Activated CD4-positive, alpha-beta T cell treated with anti-CD3 and anti-CD28 coated beads, Interleukin-2, amount 10 ng/mL, durations not matched to agents 24 days and 14 days (primary cell): Measurements from ENCODE around the gene PSMD12. TPM values are rescaled to one million over a fixed set of nuclear protein-coding genes. Genes with fewer than 3 reads are reported as not detected.
"Not testable (repeated sequence)": the region's sequence is repeated elsewhere in the genome, so short reads cannot be mapped to it uniquely, and the experiment has no call there.

ENCODE experiments used
- DNase-seq: peaks from one replicate; pipeline ENCODE4 v3.0.0; 2022
- H3K27ac Mint-ChIP-seq: one replicate; pipeline ENCODE4 v1.8.0; 2022; ENCODE audit warnings: mild to moderate bottlenecking, mixed read lengths
- H3K27me3 Mint-ChIP-seq: one replicate; pipeline ENCODE4 v1.8.0; 2022; ENCODE audit warnings: mixed read lengths
- H3K36me3 Mint-ChIP-seq: one replicate; pipeline ENCODE4 v1.8.0; 2022; ENCODE audit warnings: low read depth, mild to moderate bottlenecking, mixed read lengths
- H3K4me1 Mint-ChIP-seq: one replicate; pipeline ENCODE4 v1.8.0; 2021; ENCODE audit warnings: mixed read lengths
- H3K4me3 Mint-ChIP-seq: one replicate; pipeline ENCODE4 v1.8.0; 2022; ENCODE audit warnings: mild to moderate bottlenecking, moderate library complexity, mixed read lengths
- H3K9me3 Mint-ChIP-seq: one replicate; pipeline ENCODE4 v1.8.0; 2021; ENCODE audit warnings: mixed read lengths
- intact Hi-C: fragments of 100-400 bp; cut with micrococcal nuclease; formaldehyde crosslinking; loops from one replicate; pipeline ENCODE4 v1.15.1; 2023
- total RNA-seq: library from RNA; stranded (reverse); gene quantifications from 2 replicates; pipeline ENCODE4 v1.2.3, GENCODE V29; 2022

Gene PSMD12
- total RNA-seq: 92.3 and 93.6 TPM in 2 replicates

DNA sequence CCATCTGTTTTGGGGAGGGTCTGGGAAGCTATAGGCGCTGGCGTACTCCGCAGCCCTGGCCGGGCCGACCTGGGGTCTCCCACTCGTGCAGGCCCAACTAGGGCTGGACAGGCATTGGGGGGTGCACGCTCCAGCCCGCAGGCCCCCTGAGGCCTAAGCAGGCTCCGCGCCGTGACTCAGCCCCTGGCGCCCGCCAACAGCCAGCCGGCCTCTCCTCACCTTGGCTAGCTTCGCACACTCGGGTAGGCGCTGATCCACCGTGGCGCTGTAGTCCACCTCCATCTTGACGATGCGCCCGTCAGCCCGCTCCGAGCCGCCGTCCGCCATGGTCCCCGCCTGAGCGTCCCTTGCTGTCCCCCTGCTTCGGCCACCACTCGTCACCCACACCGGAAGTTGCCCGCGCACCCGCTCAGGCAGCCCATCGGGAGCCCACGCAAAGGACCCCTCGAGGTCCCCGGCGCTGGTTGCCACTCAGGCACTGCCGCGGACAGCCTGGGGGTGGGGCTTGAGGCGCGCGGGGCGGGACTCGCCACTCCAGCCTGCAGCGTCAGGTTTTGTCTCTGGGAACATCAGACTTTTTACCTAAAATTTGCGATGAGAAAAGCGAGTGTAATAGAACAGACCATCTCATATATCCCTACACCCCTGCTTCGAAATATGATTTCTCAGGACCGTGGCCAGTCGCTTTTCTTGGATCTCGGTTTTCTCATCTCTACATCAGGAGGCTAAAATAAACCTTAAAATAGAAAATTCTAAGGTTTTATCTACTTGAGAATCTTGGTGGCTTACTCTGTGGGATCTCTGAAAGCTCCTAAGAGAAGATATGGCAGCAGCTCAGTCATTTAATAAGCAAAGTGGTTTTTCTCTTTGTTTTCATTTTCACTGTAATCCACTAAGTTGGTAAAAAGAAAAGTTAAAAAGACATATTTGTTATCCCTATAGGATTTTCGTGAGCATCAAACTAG is at the start of gene PSMD12:
TSS of gene PSMD12 (minus strand) at position 385 of the 965 bp plus-strand sequence. CDS start at position 327, 58 bp downstream.
- DNase-seq: peak; percentile 98
- intact Hi-C loops: loop anchor here (1.0 to 5.0 kb wide), 4 partner anchors 8 to 461 kb away; partner anchors contain the start of genes BPTF, NOL11 and PITPNC1
- Mint-ChIP-seq H3K4me1 (peaks cover 41% of the 10 kb centered on the region), H3K27me3 (no peaks in the 10 kb centered on the region), H3K27ac (peak within 1 kb of the TSS; percentile 93), H3K36me3 (peaks cover 28% of the 10 kb centered on the region), H3K9me3 (no peaks in the 10 kb centered on the region), H3K4me3 (peak within 1 kb of the TSS; percentile 97)

DNA sequence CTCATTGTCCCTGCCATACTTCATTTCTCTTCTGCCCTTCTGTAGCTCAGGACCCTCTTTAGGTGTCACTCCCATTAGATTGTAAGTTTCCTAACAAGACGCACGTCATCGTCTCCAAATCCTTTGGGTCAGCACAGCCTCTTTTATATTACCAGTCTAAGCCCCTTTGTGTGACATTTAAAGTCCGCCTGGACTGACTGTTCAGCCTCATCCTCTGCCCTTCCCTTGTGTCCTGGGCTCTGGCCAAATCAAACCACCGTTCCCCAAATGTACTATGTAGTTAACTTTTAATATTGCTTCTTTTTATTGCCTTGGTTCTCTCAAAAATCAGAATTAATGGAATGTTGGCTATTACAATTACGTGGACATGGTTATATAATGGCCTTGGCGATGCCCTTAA is 48.9 kb upstream of the PSMD12 start:
- Mint-ChIP-seq H3K4me3 (no peak overlapping the region), H3K27me3 (no peaks in the 10 kb centered on the region), H3K9me3 (peaks cover 3% of the 10 kb centered on the region), H3K36me3 (peaks cover 16% of the 10 kb centered on the region), H3K4me1 (peaks cover 10% of the 10 kb centered on the region), H3K27ac (no peak overlapping the region)
- DNase-seq: no peak
- intact Hi-C loops: no loop called here

GRCh38 chr17:67414559-67414958 is 48.2 kb upstream of the PSMD12 start:
- peaks cover 3% of the 10 kb centered on the region for H3K9me3 Mint-ChIP-seq

DNA sequence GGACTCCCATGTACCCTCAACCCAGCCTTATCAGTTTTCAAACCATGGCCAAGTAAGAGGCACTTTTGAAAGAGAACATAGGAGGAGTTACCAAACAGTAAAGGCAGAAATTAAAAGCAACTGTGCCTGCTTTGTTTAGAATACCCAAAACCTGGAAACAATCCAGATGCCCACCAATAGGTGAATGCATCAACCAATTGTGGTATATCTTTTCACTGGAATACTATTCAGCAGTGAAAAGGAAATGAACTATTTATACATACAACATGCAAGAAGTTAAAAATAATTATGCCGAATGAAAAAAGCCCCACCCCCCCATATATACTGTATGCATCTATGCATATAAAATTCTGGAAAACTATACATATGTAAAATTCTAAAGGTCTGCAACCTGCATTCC is 47.8 kb upstream of the PSMD12 start:
- intact Hi-C loops: no loop called here

More at GRCh38 chr17:67414559-67414958, 48.2 kb upstream of the PSMD12 start:
- intact Hi-C loops: no loop called here
- no peak for DNase-seq
- H3K4me1 Mint-ChIP-seq: peaks cover 8% of the 10 kb centered on the region
- H3K4me3 Mint-ChIP-seq: no peak overlapping the region
- no peak overlapping the region for H3K27ac Mint-ChIP-seq
- H3K27me3 Mint-ChIP-seq: no peaks in the 10 kb centered on the region
- peaks cover 15% of the 10 kb centered on the region for H3K36me3 Mint-ChIP-seq

DNA sequence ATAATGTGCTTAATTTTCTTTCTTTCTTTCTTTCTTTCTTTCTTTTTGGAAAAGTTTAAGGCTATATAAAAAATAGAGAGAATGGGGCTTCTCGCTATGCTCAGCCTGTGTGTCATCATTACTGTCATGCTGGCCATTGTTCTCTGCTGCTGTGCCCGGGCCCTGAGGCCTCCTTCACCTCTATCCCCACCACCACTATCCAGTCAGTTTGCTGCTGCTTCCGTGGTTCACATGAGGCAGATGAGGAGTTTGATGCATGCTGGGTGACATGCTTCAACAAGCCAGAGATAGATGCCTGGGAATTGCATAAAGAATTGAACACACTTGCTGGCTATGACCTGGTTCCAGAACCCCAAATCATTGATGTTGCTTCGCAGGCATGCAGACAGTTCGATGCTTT is 47.0 kb upstream of the PSMD12 start:
- Mint-ChIP-seq H3K4me1 (peaks cover 8% of the 10 kb centered on the region), H3K4me3 (no peak overlapping the region), H3K36me3 (peaks cover 15% of the 10 kb centered on the region), H3K9me3 (peaks cover 3% of the 10 kb centered on the region), H3K27me3 (no peaks in the 10 kb centered on the region), H3K27ac (no peak overlapping the region)
- DNase-seq: no peak
- intact Hi-C loops: no loop called here

More for the DNA sequence above, 47.8 kb upstream of the PSMD12 start:
- H3K4me3 Mint-ChIP-seq: no peak overlapping the region
- H3K36me3 Mint-ChIP-seq: peaks cover 15% of the 10 kb centered on the region
- H3K27ac Mint-ChIP-seq: no peak overlapping the region
- H3K9me3 Mint-ChIP-seq: peaks cover 3% of the 10 kb centered on the region
- H3K27me3 Mint-ChIP-seq: no peaks in the 10 kb centered on the region
- H3K4me1 Mint-ChIP-seq: peaks cover 8% of the 10 kb centered on the region
- DNase-seq: no peak

- Mint-ChIP-seq H3K9me3 (peaks cover 3% of the 10 kb centered on the region), H3K36me3 (peaks cover 15% of the 10 kb centered on the region), H3K4me1 (peaks cover 8% of the 10 kb centered on the region), H3K4me3 (no peak overlapping the region), H3K27me3 (no peaks in the 10 kb centered on the region), H3K27ac (no peak overlapping the region)
- DNase-seq: no peak
- intact Hi-C loops: loop anchor here (1.0 kb wide), 1 partner anchor 7 kb away; no protein-coding TSS in a partner anchor
These were observed 46.6 kb upstream of the PSMD12 start for GRCh38 chr17:67412941-67413340.

DNA sequence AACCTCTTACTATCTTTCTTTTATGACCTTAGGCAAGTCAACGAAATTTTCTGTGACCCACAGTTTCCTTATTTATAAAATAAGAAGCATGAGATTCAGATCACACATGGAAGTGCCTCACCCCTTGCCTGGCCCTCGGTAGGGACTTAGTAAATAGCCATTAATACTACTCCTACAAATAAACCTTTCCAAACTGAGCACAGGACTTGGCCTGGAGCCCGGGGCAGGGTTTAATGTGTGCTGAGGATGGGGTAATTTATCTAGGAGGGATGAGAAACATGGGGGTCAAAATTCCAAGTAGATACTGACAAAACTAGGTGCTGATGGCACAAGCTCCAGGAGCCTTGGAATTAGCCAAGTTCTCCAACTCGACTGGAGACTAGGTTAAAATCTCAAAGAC is 45.7 kb upstream of the PSMD12 start:
- no peaks in the 10 kb centered on the region for H3K27me3 Mint-ChIP-seq
- peaks cover 3% of the 10 kb centered on the region for H3K9me3 Mint-ChIP-seq
- H3K4me3 Mint-ChIP-seq: no peak overlapping the region
- no peak overlapping the region for H3K27ac Mint-ChIP-seq
- H3K4me1 Mint-ChIP-seq: peaks cover 10% of the 10 kb centered on the region
- no peak for DNase-seq
- H3K36me3 Mint-ChIP-seq: peaks cover 17% of the 10 kb centered on the region
- intact Hi-C loops: loop anchor here (1.0 kb wide), 1 partner anchor 8 kb away; no protein-coding TSS in a partner anchor

DNA sequence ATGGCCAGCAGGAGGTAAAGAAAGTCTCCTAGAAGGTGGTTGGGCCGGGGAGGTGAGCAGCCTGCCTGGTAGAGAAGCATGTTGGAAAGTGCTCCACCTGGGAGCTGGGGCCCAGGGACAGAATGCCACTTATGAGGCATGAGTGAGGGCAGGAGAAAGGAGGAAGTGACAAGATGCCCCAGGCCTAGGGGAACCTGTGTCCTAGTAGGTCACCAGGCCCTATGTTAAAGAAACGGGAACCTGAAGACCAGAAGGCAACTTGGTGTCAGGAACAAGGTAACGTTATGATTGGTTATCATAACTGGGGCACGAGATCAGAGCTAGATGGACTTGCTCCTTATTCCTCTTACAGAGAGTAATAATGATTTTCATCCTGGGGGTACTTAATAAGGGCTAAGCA is 45.0 kb upstream of the PSMD12 start:
- peaks cover 18% of the 10 kb centered on the region for H3K36me3 Mint-ChIP-seq
- no peak overlapping the region for H3K27ac Mint-ChIP-seq
- no peaks in the 10 kb centered on the region for H3K27me3 Mint-ChIP-seq
- peaks cover 3% of the 10 kb centered on the region for H3K9me3 Mint-ChIP-seq
- peaks cover 12% of the 10 kb centered on the region for H3K4me1 Mint-ChIP-seq
- intact Hi-C loops: no loop called here
- no peak for DNase-seq
- H3K4me3 Mint-ChIP-seq: no peak overlapping the region

GRCh38 chr17:67408455-67408830 is 42.1 kb upstream of the PSMD12 start:
- H3K27me3 Mint-ChIP-seq, H3K9me3 Mint-ChIP-seq, H3K27ac Mint-ChIP-seq, H3K4me3 Mint-ChIP-seq, intact Hi-C loops, DNase-seq, H3K36me3 Mint-ChIP-seq: not testable (repeated sequence)
- peaks cover 18% of the 10 kb centered on the region for H3K4me1 Mint-ChIP-seq

DNA sequence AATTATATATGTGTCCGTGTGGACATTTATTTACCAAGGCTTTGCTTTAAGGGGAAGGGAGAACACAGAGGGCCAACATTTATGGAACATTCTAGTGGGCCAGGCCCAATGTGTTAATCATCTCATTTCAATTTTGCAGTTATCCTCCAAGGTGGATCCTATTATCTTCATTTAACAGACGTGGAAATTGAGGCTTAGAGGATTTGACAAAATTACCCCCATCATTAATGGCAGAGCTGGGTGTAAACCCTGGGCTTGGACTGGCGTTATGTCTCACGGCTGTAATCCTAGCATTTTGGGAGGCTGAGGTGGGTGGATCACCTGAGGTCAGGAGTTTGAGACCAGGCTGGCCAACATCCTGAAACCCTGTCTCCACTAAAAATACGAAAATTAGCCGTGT is 37.1 kb upstream of the PSMD12 start:
- Mint-ChIP-seq H3K4me1 (peaks cover 45% of the 10 kb centered on the region), H3K27ac (no peak overlapping the region), H3K36me3 (peaks cover 12% of the 10 kb centered on the region), H3K9me3 (no peaks in the 10 kb centered on the region), H3K4me3 (no peak overlapping the region), H3K27me3 (no peaks in the 10 kb centered on the region)
- intact Hi-C loops: no loop called here
- DNase-seq: no peak

- Mint-ChIP-seq H3K4me1 (peaks cover 48% of the 10 kb centered on the region), H3K4me3 (no peak overlapping the region)
These were observed 36.7 kb upstream of the PSMD12 start for GRCh38 chr17:67403065-67403464.

GRCh38 chr17:67401598-67402504 is 35.5 kb upstream of the PSMD12 start:
- Mint-ChIP-seq H3K9me3 (no peaks in the 10 kb centered on the region), H3K4me3 (peak overlapping the region; percentile 51), H3K4me1 (peaks cover 47% of the 10 kb centered on the region), H3K27ac (peak overlapping the region; percentile 76), H3K27me3 (no peaks in the 10 kb centered on the region), H3K36me3 (peaks cover 14% of the 10 kb centered on the region)
- intact Hi-C loops: loop anchor here (2.0 kb wide), 1 partner anchor 29 kb away; no protein-coding TSS in a partner anchor
- DNase-seq: no peak

More at GRCh38 chr17:67403065-67403464, 36.7 kb upstream of the PSMD12 start:
- DNase-seq: no peak
- intact Hi-C loops: no loop called here
- Mint-ChIP-seq H3K27me3 (no peaks in the 10 kb centered on the region), H3K27ac (no peak overlapping the region), H3K9me3 (no peaks in the 10 kb centered on the region), H3K36me3 (peaks cover 15% of the 10 kb centered on the region)

DNA sequence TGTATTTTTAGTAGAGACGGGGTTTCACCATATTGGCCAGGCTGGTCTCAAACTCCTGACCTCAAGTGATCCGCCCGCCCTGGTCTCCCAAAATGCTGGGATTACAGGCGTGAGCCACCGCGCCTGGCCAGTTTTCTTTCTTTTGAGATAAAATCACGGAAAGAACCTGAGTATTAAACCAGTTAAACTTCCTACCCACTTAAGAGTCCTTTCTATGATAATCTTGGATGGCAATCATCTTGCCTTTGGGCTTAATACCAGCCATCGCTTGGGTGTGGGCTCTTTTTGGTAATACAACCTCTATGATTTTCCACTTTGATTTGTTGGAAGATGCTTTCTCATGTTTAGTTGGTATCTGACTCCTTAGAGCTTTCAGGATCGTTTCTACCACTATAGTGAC is 34.7 kb upstream of the PSMD12 start:
- Mint-ChIP-seq H3K4me1 (peaks cover 44% of the 10 kb centered on the region), H3K27me3 (no peaks in the 10 kb centered on the region), H3K27ac (peak overlapping the region; percentile 76), H3K4me3 (peak overlapping the region; percentile 51), H3K9me3 (no peaks in the 10 kb centered on the region), H3K36me3 (peaks cover 12% of the 10 kb centered on the region)
- intact Hi-C loops: loop anchor here (2.0 kb wide), 1 partner anchor 30 kb away; no protein-coding TSS in a partner anchor
- DNase-seq: no peak
